IMR-90 (cell line): ENCODE measurements around the gene ALB. TPM values are rescaled to one million over a fixed set of nuclear protein-coding genes. Genes with fewer than 3 reads are reported as not detected.
A peak's percentile ranks its signal among the peaks of the same experiment; 100 is the strongest.

Source experiments
- ATAC-seq: fragments of 200-7000 bp; cut with Tn5 transposase; 2 replicates; pipeline ENCODE4 v1.9.1; 2020; ENCODE audit warnings: low read depth, mild to moderate bottlenecking, moderate library complexity
- BruUV-seq: library from RNA; stranded (reverse); fragments of 400-500 nt; replicated peaks from 2 replicates; lab custom pipeline; 2021; lab: Mats Ljungman, UMichigan
- CTCF ChIA-PET: fragments of 300-600 bp; formaldehyde crosslinking; extraction: SDS; loops from one replicate; lab custom pipeline; 2021; ENCODE audit warnings: antibody characterized with exemption; lab: Yijun Ruan, JAX
- POLR2A ChIA-PET: fragments of 300-600 bp; sonication (Branson Sonifier 250); formaldehyde crosslinking; loops from one replicate; lab custom pipeline; 2022; ENCODE audit warnings: antibody characterized with exemption; ENCODE audit not compliant: unreplicated experiment; lab: Charles Lee
- DNase-seq: peaks from one replicate; pipeline ENCODE4 v3.0.0; 2013
- H2AFZ ChIP-seq: replicated peaks from 2 replicates; pipeline ENCODE3; 2013; ENCODE audit warnings: low read length, mild to moderate bottlenecking; ENCODE audit not compliant: poor library complexity
- H2AK5ac ChIP-seq: 2 replicates; pipeline ENCODE4 v1.6.1; 2013; ENCODE audit warnings: low read depth, low read length, inconsistent platforms
- H2AK9ac ChIP-seq: replicated peaks from 2 replicates; pipeline ENCODE3; 2013; ENCODE audit warnings: mild to moderate bottlenecking, low read depth, low read length, moderate library complexity; ENCODE audit not compliant: poor library complexity
- H2BK120ac ChIP-seq: 2 replicates; pipeline ENCODE4 v1.6.1; 2013; ENCODE audit warnings: low read depth, low read length, inconsistent platforms
- H2BK15ac ChIP-seq: 3 replicates; pipeline ENCODE4 v1.6.1; 2013; ENCODE audit warnings: low read depth, low read length, inconsistent platforms
- H2BK20ac ChIP-seq: 2 replicates; pipeline ENCODE4 v1.6.1; 2013; ENCODE audit warnings: low read depth, mild to moderate bottlenecking, inconsistent platforms, low read length, moderate library complexity
- H2BK5ac ChIP-seq: 2 replicates; pipeline ENCODE4 v1.6.1; 2013; ENCODE audit warnings: mild to moderate bottlenecking, low read depth, low read length, inconsistent platforms; ENCODE audit not compliant: poor library complexity, severe bottlenecking
- H3K14ac ChIP-seq: replicated peaks from 2 replicates; pipeline ENCODE4 v1.6.1; 2013; ENCODE audit warnings: low read depth, low read length, inconsistent platforms
- H3K18ac ChIP-seq: 2 replicates; pipeline ENCODE4 v1.6.1; 2013; ENCODE audit warnings: low read depth, low read length, control low read depth
- H3K23ac ChIP-seq: 2 replicates; pipeline ENCODE4 v1.6.1; 2013; ENCODE audit warnings: low read depth, low read length, inconsistent platforms
- H3K27ac ChIP-seq: 2 replicates; pipeline ENCODE4 v1.5.1; 2013; ENCODE audit warnings: mild to moderate bottlenecking, control low read depth, low read length; ENCODE audit not compliant: insufficient read depth
- H3K27me3 ChIP-seq: 2 replicates; pipeline ENCODE4 v1.6.1; 2013; ENCODE audit warnings: low read length; ENCODE audit not compliant: control insufficient read depth, insufficient read depth
- H3K36me3 ChIP-seq: 2 replicates; pipeline ENCODE4 v1.6.1; 2013; ENCODE audit warnings: low read length, mixed read lengths; ENCODE audit not compliant: control insufficient read depth, insufficient read depth
- H3K4ac ChIP-seq: 2 replicates; pipeline ENCODE4 v1.6.1; 2013; ENCODE audit warnings: low read depth, low read length, inconsistent platforms
- H3K4me1 ChIP-seq: 2 replicates; pipeline ENCODE4 v1.6.1; 2013; ENCODE audit warnings: low read length, mixed read lengths; ENCODE audit not compliant: control insufficient read depth, insufficient read depth
- H3K4me2 ChIP-seq: 2 replicates; pipeline ENCODE4 v1.6.1; 2013; ENCODE audit warnings: low read depth, mild to moderate bottlenecking, control low read depth, low read length, moderate library complexity
- H3K4me3 ChIP-seq: 2 replicates; pipeline ENCODE4 v1.5.1; 2013; ENCODE audit warnings: low read depth, mild to moderate bottlenecking, control low read depth, low read length, moderate library complexity; ENCODE audit not compliant: insufficient read depth
- H3K56ac ChIP-seq: 2 replicates; pipeline ENCODE4 v1.6.1; 2013; ENCODE audit warnings: low read length, inconsistent platforms; ENCODE audit not compliant: insufficient read depth; ENCODE audit errors: extremely low read depth
- H3K79me1 ChIP-seq, 2 experiments: 2 replicates each; pipeline ENCODE4 v1.6.1; 2013; ENCODE audit warnings: low read length in 2 of 2, inconsistent platforms in 1 of 2, low read depth in 1 of 2
- H3K9ac ChIP-seq: 2 replicates; pipeline ENCODE4 v1.6.1; 2013; ENCODE audit warnings: low read depth, low read length, control low read depth
- H3K9me1 ChIP-seq: 2 replicates; pipeline ENCODE4 v1.6.1; 2013; ENCODE audit warnings: low read length, inconsistent platforms; ENCODE audit not compliant: insufficient read depth
- H3K9me3 ChIP-seq: 2 replicates; pipeline ENCODE4 v1.6.1; 2013; ENCODE audit warnings: low read length; ENCODE audit not compliant: control insufficient read depth, insufficient read depth
- H4K20me1 ChIP-seq: 2 replicates; pipeline ENCODE4 v1.6.1; 2013; ENCODE audit warnings: low read length, inconsistent platforms; ENCODE audit not compliant: insufficient read depth
- H4K5ac ChIP-seq: 2 replicates; pipeline ENCODE4 v1.6.1; 2013; ENCODE audit warnings: mild to moderate bottlenecking, low read depth, low read length, control low read depth
- H4K8ac ChIP-seq, 2 experiments: 2 replicates each; pipeline ENCODE4 v1.6.1; 2013; ENCODE audit warnings: low read depth in 2 of 2, low read length in 2 of 2, control low read depth in 1 of 2, inconsistent platforms in 1 of 2
- H4K91ac ChIP-seq: 2 replicates; pipeline ENCODE4 v1.6.1; 2013; ENCODE audit warnings: low read depth, low read length, inconsistent platforms; ENCODE audit not compliant: insufficient read depth
- BHLHE40 ChIP-seq: fragments of 150-350 bp; IDR thresholded peaks from 2 replicates; pipeline ENCODE4 v1.6.1; 2016; ENCODE audit warnings: mild to moderate bottlenecking, low read depth, low read length
- CHD1 ChIP-seq: IDR thresholded peaks from 2 replicates; pipeline ENCODE4 v1.6.1; 2012; ENCODE audit warnings: low read depth, low read length, improper control_type of control experiment
- ELK1 ChIP-seq: fragments of 150-350 bp; IDR thresholded peaks from 2 replicates; pipeline ENCODE4 v1.6.1; 2016; ENCODE audit warnings: low read depth, mild to moderate bottlenecking, low read length, moderate library complexity, borderline replicate concordance
- MAFK ChIP-seq: IDR thresholded peaks from 2 replicates; pipeline ENCODE4 v1.6.1; 2012; ENCODE audit warnings: low read depth, low read length, improper control_type of control experiment
- MXI1 ChIP-seq: IDR thresholded peaks from 2 replicates; pipeline ENCODE4 v1.6.1; 2012; ENCODE audit warnings: low read depth, mild to moderate bottlenecking, low read length, moderate library complexity, borderline replicate concordance
- NFE2L2 ChIP-seq: fragments of 150-350 bp; IDR thresholded peaks from 2 replicates; pipeline ENCODE4 v1.6.1; 2016; ENCODE audit warnings: low read depth, mild to moderate bottlenecking, low read length
- POLR2A ChIP-seq: IDR thresholded peaks from 2 replicates; pipeline ENCODE4 v1.6.1; 2012; ENCODE audit warnings: mild to moderate bottlenecking, low read depth, low read length
- RCOR1 ChIP-seq: IDR thresholded peaks from 2 replicates; pipeline ENCODE4 v1.6.1; 2012; ENCODE audit warnings: mild to moderate bottlenecking, low read length, improper control_type of control experiment; ENCODE audit not compliant: insufficient replicate concordance
- RFX5 ChIP-seq: IDR thresholded peaks from 2 replicates; pipeline ENCODE4 v1.8.0; 2012; ENCODE audit warnings: low read depth, mild to moderate bottlenecking, low read length, moderate library complexity
- USF2 ChIP-seq: fragments of 150-350 bp; IDR thresholded peaks from 2 replicates; pipeline ENCODE4 v1.6.1; 2017; ENCODE audit warnings: mild to moderate bottlenecking, antibody characterized with exemption, low read length, low read depth
- WGBS, 2 experiments: methylation state at CpG; one replicate each; pipeline versions ENCODE4 v1.1.5 to v1.1.7; 2013; ENCODE audit warnings: missing lambda C conversion rate in 2 of 2; ENCODE audit not compliant: insufficient read length in 1 of 2; ENCODE audit errors: extremely low coverage in 2 of 2; 5-methylcytosine and 5-hydroxymethylcytosine counted together
- dilution Hi-C: fragments of 300-500 bp; cut with HindIII; formaldehyde crosslinking; loops from one replicate; pipeline ENCODE4 v1.14.3; 2018; ENCODE audit warnings: low sequenced_read_pairs; ENCODE audit not compliant: unreplicated experiment
- in situ Hi-C: fragments of 300-500 bp; cut with MboI; formaldehyde crosslinking; loops from 3 replicates; pipeline ENCODE4 v1.14.3; 2019; ENCODE audit warnings: low sequenced_read_pairs, inconsistent platforms, mixed read lengths
- intact Hi-C: fragments of 100-400 bp; cut with micrococcal nuclease; formaldehyde crosslinking; loops from 2 replicates; pipeline ENCODE4 v1.10.0; 2022
- polyA plus RNA-seq, 3 experiments: library from polyadenylated mRNA; depleted of rRNA; stranded (reverse); fragments of >200 nt; gene quantifications; 2 replicates each; pipeline ENCODE4 v1.2.3, GENCODE V29; 2012; ENCODE audit warnings: low replicate concordance in 1 of 3
- total RNA-seq: library from RNA; depleted of rRNA; stranded (reverse); fragments of >200 nt; gene quantifications from 2 replicates; pipeline ENCODE4 v1.2.3, GENCODE V29; 2012

Gene ALB
- total and polyA plus RNA-seq, 2 of the 4 experiments (the other 2 are of a cell fraction) = not detected

DNA sequence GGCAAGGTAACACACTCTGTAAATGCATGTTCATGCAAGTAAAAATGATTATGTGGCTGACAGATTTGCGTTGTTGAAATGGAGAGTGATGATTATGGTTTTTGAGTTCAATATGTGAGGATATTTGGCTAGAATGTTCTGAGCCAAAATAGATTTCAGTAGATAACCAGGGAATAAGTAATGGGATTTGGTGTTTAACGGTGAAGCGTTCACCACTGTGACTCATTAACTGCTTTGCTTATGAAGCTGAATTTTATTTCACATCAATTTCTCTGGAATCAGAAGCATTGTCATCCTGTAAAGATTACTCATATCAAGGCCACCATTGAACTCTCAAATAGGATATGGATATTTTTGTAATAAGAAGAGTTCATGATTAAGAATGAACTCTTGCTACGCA is 43.6 kb downstream of the ALB start:
- H3K18ac ChIP-seq = no peak overlapping the region
- no peak overlapping the region for H2BK15ac ChIP-seq
- no peaks in the 10 kb centered on the region for H3K9me1 ChIP-seq
- WGBS, 2 experiments = 33 to 100% methylated on average over 1 of the region's 4 CpGs
- no peaks in the 10 kb centered on the region for H3K9me3 ChIP-seq
- no TSS peak for BruUV-seq
- in situ Hi-C loops (no loop called here), dilution Hi-C loops (no loop called here), intact Hi-C loops (loop anchor here (2.0 to 10.0 kb wide), 3 partner anchors 137 to 207 kb away; partner anchors contain the start of gene ANKRD17)
- H4K5ac ChIP-seq = no peak overlapping the region
- no peak overlapping the region for H2AFZ ChIP-seq
- H2BK5ac ChIP-seq = no peak overlapping the region
- H4K91ac ChIP-seq = no peak overlapping the region
- no peak overlapping the region for H3K9ac ChIP-seq
- POLR2A ChIA-PET = no interaction called here
- no peak overlapping the region for H3K4me2 ChIP-seq
- no peak overlapping the region for H2BK120ac ChIP-seq
- TF ChIP-seq POLR2A (no peak), MAFK (no peak), USF2 (no peak), RCOR1 (no peak), ELK1 (no peak), RFX5 (no peak), CHD1 (no peak), NFE2L2 (no peak), BHLHE40 (no peak), MXI1 (no peak)
- H3K14ac ChIP-seq = no peak overlapping the region
- H3K4me1 ChIP-seq = peaks cover 3% of the 10 kb centered on the region
- H3K23ac ChIP-seq = no peak overlapping the region
- no peak overlapping the region for H3K4me3 ChIP-seq
- H3K4ac ChIP-seq = no peak overlapping the region
- H3K56ac ChIP-seq = no peak overlapping the region
- no peak overlapping the region for H4K8ac ChIP-seq
- DNase-seq (peak; percentile 56), ATAC-seq (no peak)
- peaks cover 2% of the 10 kb centered on the region; the same call in 1 of the 2 replicates for H3K27me3 ChIP-seq
- H3K27ac ChIP-seq = no peak overlapping the region
- no peaks in the 10 kb centered on the region for H3K36me3 ChIP-seq
- H2AK5ac ChIP-seq = no peak overlapping the region
- H3K79me1 ChIP-seq = no peaks in the 10 kb centered on the region
- CTCF ChIA-PET = no interaction called here
- H2BK20ac ChIP-seq = no peak overlapping the region
- no peak overlapping the region for H2AK9ac ChIP-seq
- no peaks in the 10 kb centered on the region for H4K20me1 ChIP-seq
